IPS-20b (cell line): Measurements from ENCODE around the gene UNC5B.

ENCODE experiments used
- H3K27ac ChIP-seq: one replicate; pipeline ENCODE4 v1.5.1; 2013; ENCODE audit warnings: low read length
- H3K27me3 ChIP-seq: 2 replicates; pipeline ENCODE4 v1.6.1; 2013; ENCODE audit warnings: mild to moderate bottlenecking, low read length, inconsistent platforms; ENCODE audit not compliant: insufficient read depth
- H3K36me3 ChIP-seq: 2 replicates; pipeline ENCODE4 v1.6.1; 2013; ENCODE audit warnings: low read depth, mild to moderate bottlenecking, inconsistent platforms, low read length, moderate library complexity; ENCODE audit not compliant: insufficient read depth
- H3K4me1 ChIP-seq: 2 replicates; pipeline ENCODE4 v1.6.1; 2013; ENCODE audit warnings: mild to moderate bottlenecking, control low read depth, inconsistent platforms, low read length, moderate library complexity; ENCODE audit not compliant: insufficient read depth
- H3K4me3 ChIP-seq: 2 replicates; pipeline ENCODE4 v1.5.1; 2013; ENCODE audit warnings: mild to moderate bottlenecking, low read length, inconsistent platforms
- H3K9ac ChIP-seq: 2 replicates; pipeline ENCODE4 v1.6.1; 2013; ENCODE audit warnings: low read depth, mild to moderate bottlenecking, inconsistent platforms, low read length, moderate library complexity
- H3K9me3 ChIP-seq: 2 replicates; pipeline ENCODE4 v1.6.1; 2013; ENCODE audit warnings: mild to moderate bottlenecking, low read depth, low read length, inconsistent platforms; ENCODE audit not compliant: insufficient read depth

UNC5B gene

GRCh38 chr10:71253981-71254818 is 41.8 kb downstream of the UNC5B start:
- peak overlapping the region; percentile 11 for H3K27ac ChIP-seq
- no peaks in the 10 kb centered on the region for H3K27me3 ChIP-seq
- no peaks in the 10 kb centered on the region for H3K36me3 ChIP-seq
- peaks cover 29% of the 10 kb centered on the region for H3K4me1 ChIP-seq
- H3K9me3 ChIP-seq, result no peaks in the 10 kb centered on the region
- peak overlapping the region; percentile 35 for H3K4me3 ChIP-seq
- peak overlapping the region; percentile 38; the same call in 1 of the 2 replicates for H3K9ac ChIP-seq

DNA sequence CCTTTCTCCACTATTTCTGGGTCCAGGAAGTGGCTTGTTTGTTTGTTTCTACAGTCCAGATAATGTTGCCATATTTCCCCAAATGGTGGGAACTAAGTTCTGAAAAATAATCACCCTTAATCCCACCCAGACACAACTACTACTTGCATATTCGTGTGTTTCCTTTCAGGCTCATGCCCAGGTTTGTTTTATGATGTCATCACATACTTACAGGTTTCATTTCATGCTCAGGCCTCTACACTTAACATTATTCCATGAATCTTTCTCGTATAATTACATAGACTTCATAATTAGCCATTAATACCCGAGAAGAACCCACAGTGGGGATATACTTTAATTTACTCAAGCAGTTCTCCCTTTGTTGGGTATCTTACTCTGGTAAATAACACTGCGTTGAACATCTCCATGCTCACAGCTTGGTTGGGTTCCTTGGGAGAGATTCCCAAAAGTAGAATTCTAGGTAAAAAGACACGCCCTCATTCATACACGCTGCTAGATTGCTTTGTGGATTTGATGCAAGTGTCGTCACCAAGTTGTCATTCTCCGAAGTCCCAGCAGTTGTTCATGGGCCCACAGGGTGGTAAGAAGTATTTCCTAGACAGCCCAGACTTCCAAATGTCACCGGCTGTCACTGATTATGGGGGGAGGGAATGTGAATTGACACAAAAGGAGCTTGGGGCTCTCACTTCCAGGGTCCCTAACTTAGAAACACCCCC is 42.6 kb downstream of the UNC5B start:
- H3K4me3 ChIP-seq, result no peak overlapping the region
- no peak overlapping the region for H3K9ac ChIP-seq
- H3K9me3 ChIP-seq, result no peaks in the 10 kb centered on the region
- no peaks in the 10 kb centered on the region for H3K27me3 ChIP-seq
- H3K36me3 ChIP-seq, result no peaks in the 10 kb centered on the region
- peaks cover 32% of the 10 kb centered on the region for H3K4me1 ChIP-seq
- H3K27ac ChIP-seq, result no peak overlapping the region

DNA sequence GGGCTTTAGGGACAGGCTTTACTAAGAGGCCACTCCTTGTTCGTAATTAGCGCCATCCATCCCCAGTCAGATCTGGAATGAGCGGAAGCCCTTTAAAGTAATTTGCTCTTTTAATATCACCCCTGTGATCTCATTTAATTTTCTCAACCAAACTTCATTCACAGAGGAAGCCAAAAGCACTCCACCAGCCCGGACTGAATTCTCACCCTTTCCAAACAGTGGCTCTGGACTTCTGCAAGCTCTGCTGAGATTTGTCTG is 43.1 kb downstream of the UNC5B start:
- Histone ChIP-seq H3K27ac (no peak overlapping the region), H3K36me3 (no peaks in the 10 kb centered on the region), H3K9me3 (no peaks in the 10 kb centered on the region), H3K4me3 (no peak overlapping the region), H3K27me3 (no peaks in the 10 kb centered on the region), H3K4me1 (peaks cover 35% of the 10 kb centered on the region), H3K9ac (no peak overlapping the region)

GRCh38 chr10:71255808-71256660 is 43.7 kb downstream of the UNC5B start:
- H3K9me3 ChIP-seq, result no peaks in the 10 kb centered on the region
- H3K9ac ChIP-seq, result no peak overlapping the region
- H3K4me3 ChIP-seq, result no peak overlapping the region
- no peaks in the 10 kb centered on the region for H3K27me3 ChIP-seq
- peaks cover 41% of the 10 kb centered on the region for H3K4me1 ChIP-seq
- H3K27ac ChIP-seq, result no peak overlapping the region
- H3K36me3 ChIP-seq, result no peaks in the 10 kb centered on the region

- Histone ChIP-seq H3K9ac (no peak overlapping the region), H3K4me1 (peaks cover 46% of the 10 kb centered on the region), H3K27ac (no peak overlapping the region)
Measured at GRCh38 chr10:71256661-71257318, 44.4 kb downstream of the UNC5B start.

DNA sequence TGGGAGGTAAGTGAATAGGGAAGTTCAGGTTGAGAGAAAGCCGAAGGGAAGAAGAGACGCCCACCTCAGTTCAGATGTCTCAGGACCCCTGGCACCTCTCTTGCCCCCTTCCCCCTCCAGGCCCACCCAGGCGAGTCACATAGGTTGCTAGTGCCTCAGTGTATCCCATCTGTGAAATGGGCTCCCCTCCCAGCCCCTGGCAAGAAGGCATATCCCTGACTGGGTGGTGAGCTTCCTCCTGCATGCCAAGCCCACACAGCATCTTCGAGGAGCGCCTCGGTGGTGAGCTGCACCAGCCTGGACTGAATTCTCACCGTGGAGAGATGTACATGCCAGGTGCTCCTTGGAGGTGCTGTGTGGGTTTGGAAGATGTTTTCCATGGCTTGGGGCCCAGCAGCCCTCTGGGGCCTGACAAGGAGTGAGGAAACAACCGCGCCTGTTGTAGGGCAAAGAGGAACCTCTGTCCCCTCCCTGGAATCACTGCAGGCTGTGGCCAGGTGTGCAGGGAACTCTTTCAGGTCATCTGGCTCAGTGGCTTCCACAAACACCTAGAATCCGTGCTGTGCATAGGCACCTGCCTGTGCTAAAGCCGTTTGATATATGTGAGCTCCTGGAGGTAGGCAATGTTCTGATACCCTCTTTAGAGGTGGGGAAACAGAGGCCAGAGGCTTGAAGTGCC is 45.1 kb downstream of the UNC5B start:
- peaks cover 46% of the 10 kb centered on the region for H3K4me1 ChIP-seq
- H3K27me3 ChIP-seq, result no peaks in the 10 kb centered on the region
- H3K36me3 ChIP-seq, result no peaks in the 10 kb centered on the region
- no peak overlapping the region for H3K9ac ChIP-seq
- H3K27ac ChIP-seq, result no peak overlapping the region
- no peak overlapping the region for H3K4me3 ChIP-seq
- H3K9me3 ChIP-seq, result no peaks in the 10 kb centered on the region

More at GRCh38 chr10:71256661-71257318, 44.4 kb downstream of the UNC5B start:
- Histone ChIP-seq H3K4me3 (no peak overlapping the region), H3K27me3 (no peaks in the 10 kb centered on the region), H3K9me3 (no peaks in the 10 kb centered on the region), H3K36me3 (no peaks in the 10 kb centered on the region)

DNA sequence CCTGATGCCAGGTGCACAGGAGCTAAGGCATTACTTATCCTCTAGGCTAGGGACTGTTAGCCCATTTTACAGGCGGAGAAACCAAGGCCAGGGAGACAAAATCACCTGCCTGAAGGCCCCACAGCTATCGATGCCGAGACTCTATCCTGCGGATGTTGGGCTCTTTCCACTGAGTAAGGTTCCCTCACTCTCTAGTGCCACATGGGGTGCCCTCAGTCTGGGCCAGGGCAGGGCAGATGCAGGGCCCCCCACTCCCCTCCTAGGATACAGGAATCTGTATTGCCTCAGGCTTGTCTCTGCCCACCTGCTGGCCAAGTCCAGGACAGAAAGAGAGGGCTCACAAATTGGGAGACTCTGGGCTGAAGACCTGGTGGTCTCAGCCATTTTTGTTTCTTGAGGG is 45.7 kb downstream of the UNC5B start:
- Histone ChIP-seq H3K27me3 (no peaks in the 10 kb centered on the region), H3K9me3 (no peaks in the 10 kb centered on the region), H3K4me1 (peaks cover 48% of the 10 kb centered on the region), H3K27ac (no peak overlapping the region), H3K36me3 (no peaks in the 10 kb centered on the region), H3K4me3 (no peak overlapping the region), H3K9ac (no peak overlapping the region)

DNA sequence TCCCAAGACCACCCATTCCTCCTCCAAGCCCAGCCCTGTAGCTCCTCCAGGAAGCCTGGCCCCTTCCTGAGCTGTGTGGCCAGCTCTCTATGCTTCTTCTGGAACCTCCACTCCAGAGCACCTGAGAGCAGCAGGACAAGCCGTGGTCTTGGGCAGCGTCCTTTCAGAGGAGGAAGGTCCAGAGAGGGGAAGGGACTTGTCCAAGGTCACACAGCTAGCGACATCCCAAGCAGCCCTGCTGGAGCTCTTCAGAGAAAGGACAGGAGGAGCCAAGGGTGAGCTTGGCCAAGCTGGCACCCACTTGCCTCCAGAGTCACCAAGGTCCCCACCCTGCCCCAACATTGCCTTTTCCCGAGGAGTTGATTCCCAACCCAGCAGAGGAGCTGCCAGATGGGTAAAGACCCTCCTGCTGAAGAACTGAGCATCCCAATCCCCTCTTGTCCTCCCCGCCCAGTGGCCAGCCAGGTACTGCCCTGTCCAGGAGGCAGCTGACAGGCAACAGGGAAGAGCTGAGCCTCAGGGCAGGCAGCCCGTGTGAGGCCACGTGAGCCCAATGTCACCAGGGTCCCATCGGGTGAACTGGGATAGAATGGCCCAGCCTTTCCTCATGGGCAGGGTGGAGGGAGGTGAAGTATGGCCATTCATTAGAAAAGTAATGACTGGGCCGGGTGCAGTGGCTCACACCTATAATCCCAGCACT is 46.2 kb downstream of the UNC5B start:
- Histone ChIP-seq H3K27ac (no peak overlapping the region), H3K27me3 (no peaks in the 10 kb centered on the region), H3K9ac (no peak overlapping the region), H3K4me3 (no peak overlapping the region), H3K4me1 (peaks cover 47% of the 10 kb centered on the region), H3K9me3 (no peaks in the 10 kb centered on the region), H3K36me3 (no peaks in the 10 kb centered on the region)

DNA sequence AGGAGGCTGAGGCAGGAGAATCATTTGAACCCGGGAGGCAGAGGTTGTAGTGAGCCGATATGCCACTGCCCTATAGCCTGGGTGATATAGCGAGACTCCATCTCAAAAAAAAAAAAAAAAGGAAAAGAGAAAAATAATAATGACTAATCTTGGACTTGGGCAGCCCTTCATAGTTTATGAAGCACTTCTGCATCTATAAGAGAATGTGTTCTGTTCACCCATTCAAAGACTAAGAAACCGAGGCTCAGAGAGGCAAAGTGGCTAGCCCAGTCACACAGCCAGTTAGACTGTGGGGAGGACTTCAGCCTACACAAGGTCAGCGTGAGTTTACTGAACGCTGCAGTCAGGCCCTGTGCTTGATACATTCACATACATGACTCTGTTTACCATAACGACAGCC is 46.9 kb downstream of the UNC5B start:
- no peaks in the 10 kb centered on the region for H3K9me3 ChIP-seq
- H3K4me1 ChIP-seq, result peaks cover 44% of the 10 kb centered on the region
- no peak overlapping the region for H3K9ac ChIP-seq
- no peaks in the 10 kb centered on the region for H3K36me3 ChIP-seq
- no peak overlapping the region for H3K27ac ChIP-seq
- no peaks in the 10 kb centered on the region for H3K27me3 ChIP-seq
- H3K4me3 ChIP-seq, result no peak overlapping the region

DNA sequence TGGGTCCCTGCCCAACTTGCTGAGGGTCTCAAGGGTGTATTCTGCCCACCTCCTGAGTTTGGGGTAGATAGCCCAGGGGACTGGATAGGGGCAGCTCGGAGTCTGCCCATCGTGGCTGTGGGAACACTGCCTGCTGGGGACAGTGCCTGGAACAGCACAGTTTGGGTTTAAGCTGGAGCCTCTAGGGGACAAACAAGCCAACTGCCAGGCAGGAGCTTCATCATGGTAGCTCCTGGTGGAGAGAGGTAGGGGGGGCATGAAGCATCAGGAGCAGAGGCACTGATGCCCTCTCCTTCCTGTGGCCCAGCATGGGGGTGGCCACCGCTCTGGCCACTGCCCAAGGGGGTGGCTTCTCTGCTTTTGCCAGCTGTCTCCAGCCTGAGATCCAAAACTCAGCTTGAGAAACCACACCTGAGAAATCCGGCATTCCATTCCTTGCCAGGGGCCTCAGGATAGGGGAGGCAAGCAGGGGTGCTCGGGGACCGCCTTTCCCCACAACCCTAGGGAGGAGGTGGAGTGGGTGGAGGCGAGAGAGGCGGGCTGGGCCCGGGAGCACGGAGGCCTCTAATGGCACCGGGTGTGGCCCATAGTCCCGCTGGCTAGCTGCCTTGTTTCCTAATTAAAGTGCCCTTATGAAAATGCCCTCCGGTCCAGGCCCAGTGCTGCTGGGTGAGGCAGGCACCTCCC is 47.6 kb downstream of the UNC5B start:
- no peak overlapping the region for H3K9ac ChIP-seq
- H3K4me1 ChIP-seq, result peaks cover 37% of the 10 kb centered on the region
- H3K27ac ChIP-seq, result no peak overlapping the region
- H3K9me3 ChIP-seq, result no peaks in the 10 kb centered on the region
- H3K27me3 ChIP-seq, result no peaks in the 10 kb centered on the region
- H3K36me3 ChIP-seq, result no peaks in the 10 kb centered on the region
- no peak overlapping the region for H3K4me3 ChIP-seq
